HepG2 (cell line): Measurements from ENCODE around the gene DIRAS3. TPM values are rescaled to one million over a fixed set of nuclear protein-coding genes. Genes with fewer than 3 reads are reported as not detected.

ENCODE experiments used
- ATAC-seq: fragments of 200-7000 bp; cut with Tn5 transposase; 3 replicates; pipeline ENCODE4 v1.9.1; 2020; ENCODE audit warnings: mild to moderate bottlenecking, moderate library complexity
- BruUV-seq: library from RNA; stranded (reverse); fragments of 400-500 nt; replicated peaks from 2 replicates; lab custom pipeline; 2021; lab: Mats Ljungman, UMichigan
- CTCF ChIA-PET: fragments of 300-600 bp; formaldehyde crosslinking; extraction: SDS; loops from one replicate; lab custom pipeline; 2021; ENCODE audit warnings: low total read pairs, inconsistent platforms, low intra/inter-chr PET ratio; lab: Yijun Ruan, JAX
- POLR2A ChIA-PET: fragments of 350-600 bp; sonication (Branson Sonifier 250); formaldehyde crosslinking; loops from one replicate; lab custom pipeline; 2020; ENCODE audit warnings: antibody characterized with exemption, inconsistent platforms; lab: Yijun Ruan, JAX
- DNase-seq: peaks from one replicate; pipeline ENCODE4 v3.0.0-alpha.2; 2015; ENCODE audit warnings: low spot score
- FAIRE-seq: peaks from 3 replicates; lab custom pipeline; 2011; peaks lifted over from hg19 to GRCh38; lab: Jason Lieb, UNC
- H2AFZ ChIP-seq: one replicate; pipeline ENCODE4 v1.6.1; 2011; ENCODE audit warnings: low read length, inconsistent platforms
- H3K27ac ChIP-seq: fragments of 300-600 bp; 3 replicates; pipeline ENCODE4 v1.8.0; 2011; ENCODE audit warnings: mixed run types, mild to moderate bottlenecking, mixed read lengths, low read length, inconsistent platforms; ENCODE audit not compliant: insufficient read depth; ENCODE audit errors: extremely low read length
- H3K27me3 ChIP-seq, 2 experiments: fragments of 200-600 bp in 1 of 2; 2 replicates in 1 of 2; 3 replicates in 1 of 2; pipeline versions ENCODE4 v1.6.0 to v1.8.0; 2011; ENCODE audit warnings: low read length in 2 of 2, mild to moderate bottlenecking in 2 of 2, moderate library complexity in 2 of 2, inconsistent platforms in 1 of 2; ENCODE audit not compliant: insufficient read depth in 2 of 2, control insufficient read depth in 1 of 2
- H3K36me3 ChIP-seq, 2 experiments: fragments of 200-600 bp in 1 of 2; replicated peaks in 1 of 2; 2 replicates in 1 of 2; 3 replicates in 1 of 2; pipeline versions ENCODE4 v1.5.1 to v1.8.0; 2011; ENCODE audit warnings: low read length in 2 of 2, inconsistent platforms in 1 of 2; ENCODE audit not compliant: insufficient read depth in 2 of 2, control insufficient read depth in 1 of 2
- H3K4me1 ChIP-seq: 2 replicates; pipeline ENCODE4 v1.5.1; 2012; ENCODE audit warnings: low read length, inconsistent platforms; ENCODE audit not compliant: insufficient read depth
- H3K4me2 ChIP-seq: 2 replicates; pipeline ENCODE4 v1.6.0; 2011; ENCODE audit warnings: low read depth, low read length, inconsistent platforms
- H3K4me3 ChIP-seq, 3 experiments: fragments of 200-600 bp in 1 of 3; sonication (generic), shearing (Covaris generic) in 1 of 3; replicated peaks in 1 of 3; 2 replicates each; pipeline ENCODE4 v1.5.1; 2011 to 2016; ENCODE audit warnings: low read length in 3 of 3, inconsistent platforms in 2 of 3, low read depth in 2 of 3, mild to moderate bottlenecking in 2 of 3, control low read depth in 1 of 3, mixed read lengths in 1 of 3; ENCODE audit not compliant: insufficient read depth in 1 of 3
- H3K79me2 ChIP-seq: one replicate; pipeline ENCODE4 v1.6.1; 2011; ENCODE audit warnings: low read length, inconsistent platforms; ENCODE audit not compliant: insufficient read depth
- H3K9ac ChIP-seq: 2 replicates; pipeline ENCODE4 v1.6.0; 2011; ENCODE audit warnings: mild to moderate bottlenecking, low read depth, low read length, inconsistent platforms; ENCODE audit not compliant: insufficient read depth
- H3K9me3 ChIP-seq: 2 replicates; pipeline ENCODE4 v1.5.1; 2012; ENCODE audit warnings: mild to moderate bottlenecking, low read length
- H4K20me1 ChIP-seq: 2 replicates; pipeline ENCODE4 v1.6.0; 2011; ENCODE audit warnings: inconsistent platforms, mild to moderate bottlenecking, low read length, moderate library complexity; ENCODE audit not compliant: insufficient read depth
- ADNP ChIP-seq: sonication (generic); formaldehyde crosslinking; IDR thresholded peaks from 2 replicates; pipeline ENCODE4 v1.4.0; 2020; ENCODE audit warnings: missing genetic modification reagents
- ASH2L ChIP-seq: fragments of 300-600, 200-600 bp; sonication (generic); IDR thresholded peaks from 2 replicates; pipeline ENCODE4 v1.7.0; 2017; ENCODE audit warnings: low read depth, mild to moderate bottlenecking, moderate library complexity, mixed read lengths, low read length; ENCODE audit not compliant: insufficient read length
- CBX5 ChIP-seq: sonication (generic); formaldehyde crosslinking; IDR thresholded peaks from 2 replicates; pipeline ENCODE4 v1.4.0; 2020; ENCODE audit warnings: missing genetic modification reagents, borderline replicate concordance
- HNRNPUL1 ChIP-seq: fragments of 200-400 bp; formaldehyde crosslinking; IDR thresholded peaks from 2 replicates; pipeline ENCODE4 v1.6.1; 2017; ENCODE audit warnings: low read depth, mild to moderate bottlenecking, low read length, moderate library complexity
- IKZF1 ChIP-seq: fragments of 450-650 bp; IDR thresholded peaks from 2 replicates; pipeline ENCODE4 v1.7.1; 2016
- JDP2 ChIP-seq: sonication (generic); formaldehyde crosslinking; IDR thresholded peaks from 2 replicates; pipeline ENCODE4 v1.8.1; 2022; ENCODE audit warnings: missing genetic modification reagents, borderline replicate concordance
- PCBP1 ChIP-seq: fragments of 200-400 bp; formaldehyde crosslinking; IDR thresholded peaks from 2 replicates; pipeline ENCODE4 v1.6.1; 2017; ENCODE audit warnings: mild to moderate bottlenecking, low read depth, low read length, borderline replicate concordance
- PHF8 ChIP-seq: sonication (generic); formaldehyde crosslinking; IDR thresholded peaks from 2 replicates; pipeline ENCODE4 v1.5.0; 2020; ENCODE audit warnings: missing genetic modification reagents
- TGIF2 ChIP-seq: IDR thresholded peaks from 2 replicates; pipeline ENCODE4 v1.6.1; 2016; ENCODE audit warnings: control low read depth, missing compliant biosample characterization
- ZBTB21 ChIP-seq: sonication (generic); formaldehyde crosslinking; IDR thresholded peaks from 2 replicates; pipeline ENCODE4 v1.4.0; 2020; ENCODE audit warnings: missing genetic modification reagents
- ZFP41 ChIP-seq: sonication (generic); formaldehyde crosslinking; IDR thresholded peaks from 2 replicates; pipeline ENCODE4 v1.4.0; 2020; ENCODE audit warnings: mild to moderate bottlenecking, missing genetic modification reagents, borderline replicate concordance
- ZNF225 ChIP-seq: sonication (generic); formaldehyde crosslinking; IDR thresholded peaks from 2 replicates; pipeline ENCODE4 v1.4.0; 2020; ENCODE audit warnings: mild to moderate bottlenecking, missing genetic modification reagents
- ZNF317 ChIP-seq: sonication (generic); formaldehyde crosslinking; IDR thresholded peaks from 2 replicates; pipeline ENCODE4 v1.5.0; 2020; ENCODE audit warnings: mild to moderate bottlenecking, missing genetic modification reagents
- ZNF468 ChIP-seq: sonication (generic); formaldehyde crosslinking; IDR thresholded peaks from 2 replicates; pipeline ENCODE4 v1.8.0; 2022; ENCODE audit warnings: mild to moderate bottlenecking, moderate library complexity, missing genetic modification reagents
- ZNF672 ChIP-seq: sonication (generic); formaldehyde crosslinking; IDR thresholded peaks from 2 replicates; pipeline ENCODE4 v1.8.1; 2022; ENCODE audit warnings: missing genetic modification reagents
- ZNF773 ChIP-seq: sonication (generic); formaldehyde crosslinking; IDR thresholded peaks from 2 replicates; pipeline ENCODE4 v1.4.0; 2020; ENCODE audit warnings: missing genetic modification reagents, borderline replicate concordance
- ZNF841 ChIP-seq: sonication (generic); formaldehyde crosslinking; IDR thresholded peaks from 2 replicates; pipeline ENCODE4 v1.8.1; 2023; ENCODE audit warnings: missing genetic modification reagents, borderline replicate concordance
- ZSCAN20 ChIP-seq: sonication (generic); formaldehyde crosslinking; IDR thresholded peaks from 2 replicates; pipeline ENCODE4 v1.4.0; 2020; ENCODE audit warnings: missing genetic modification reagents, mild to moderate bottlenecking, borderline replicate concordance
- in situ Hi-C: cut with HindIII; loops from 2 replicates; pipeline ENCODE4 v1.10.0; 2017; ENCODE audit warnings: low pct_unique_long_range_greater_than_20kb; ENCODE audit not compliant: extremely low pct_ligation_motif_present
- intact Hi-C: fragments of 100-400 bp; cut with micrococcal nuclease; formaldehyde crosslinking; loops from one replicate; pipeline ENCODE4 v1.10.0; 2022; ENCODE audit not compliant: unreplicated experiment
- polyA plus RNA-seq, 8 experiments: library from polyadenylated mRNA; depleted of rRNA in 3 of 8; stranded (reverse) in 7 of 8; unstranded in 1 of 8; fragments of >200 nt; fragmentation: Illumina TruSeq in 4 of 8; extraction: Trizol in 4 of 8; gene quantifications; 2 replicates each; pipeline versions ENCODE4 v1.2.1 to v1.2.3, GENCODE V29; 2011 to 2016; ENCODE audit warnings: low read depth in 4 of 8, missing spikeins in 1 of 8, mixed read lengths in 1 of 8; ENCODE audit not compliant: insufficient read depth in 1 of 8
- total RNA-seq, 5 experiments: library from RNA; depleted of rRNA; stranded (reverse); fragments of >200 nt; fragmentation: Illumina TruSeq; extraction: Trizol; gene quantifications; 2 replicates each; pipeline ENCODE4 v1.2.3, GENCODE V29; 2016; ENCODE audit warnings: low read depth in 1 of 5
- TF ChIP-seq, protein P1 (sequence below): IDR thresholded peaks from 2 replicates; pipeline ENCODE4 v1.6.1; 2016; ENCODE audit warnings: mild to moderate bottlenecking, missing biosample characterization, missing genetic modification reagents
- TF ChIP-seq, protein P2 (sequence below): sonication (generic); formaldehyde crosslinking; conservative IDR thresholded peaks from 2 replicates; pipeline ENCODE4 v1.8.1; 2023; ENCODE audit warnings: missing genetic modification reagents

The DIRAS3 gene
- total and polyA plus RNA-seq, 2 of the 13 experiments (the other 11 are each of a cell fraction or from before 2014, with no cell fraction given) = not detected

DNA sequence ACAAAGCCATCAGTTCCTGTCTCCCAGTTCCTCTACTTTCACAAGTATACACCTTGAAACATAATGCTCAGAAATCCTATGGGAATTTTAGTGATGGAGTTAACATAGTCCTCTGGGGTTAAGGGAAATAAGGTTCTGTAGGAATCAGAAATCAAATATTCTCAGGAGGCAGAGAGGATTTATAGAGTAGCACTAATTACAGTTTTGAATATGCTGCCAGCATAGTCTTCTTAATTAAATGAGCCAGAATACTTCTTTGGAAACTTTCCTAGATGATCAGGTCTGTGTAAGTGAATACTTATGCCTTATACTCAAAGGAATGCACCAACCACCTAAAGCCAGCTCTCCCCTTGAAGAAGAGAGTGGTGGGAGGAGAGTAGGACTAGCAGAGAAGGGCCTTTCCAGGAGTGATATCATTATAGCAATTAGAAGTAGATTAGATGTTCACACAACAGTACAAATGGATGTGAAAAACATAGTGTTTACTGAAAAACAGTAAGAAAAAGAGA is 31.4 kb upstream of the DIRAS3 start:
- ChIA-PET POLR2A (no interaction called here), CTCF (no interaction called here)
- in situ Hi-C loops (no loop called here), intact Hi-C loops (no loop called here)
- H4K20me1 ChIP-seq = no peaks in the 10 kb centered on the region
- H3K4me2 ChIP-seq = no peak overlapping the region
- no peaks in the 10 kb centered on the region for H3K9me3 ChIP-seq
- BruUV-seq = no TSS peak
- H3K36me3 ChIP-seq = no peaks in the 10 kb centered on the region
- no peak for DNase-seq
- H3K27me3 ChIP-seq = no peaks in the 10 kb centered on the region
- no peaks in the 10 kb centered on the region for H3K79me2 ChIP-seq
- no peak overlapping the region for H3K27ac ChIP-seq
- H3K4me3 ChIP-seq = no peak overlapping the region
- FAIRE-seq = no peak
- no peaks in the 10 kb centered on the region for H3K4me1 ChIP-seq
- TF ChIP-seq ZNF841 (CRISPR knock-in tag) = no peak
- no peak for TF ChIP-seq HNRNPUL1
- TF ChIP-seq ZNF773 (CRISPR knock-in tag) = no peak
- TF ChIP-seq ZNF225 (CRISPR knock-in tag) = no peak
- TF ChIP-seq PCBP1 = no peak
- TF ChIP-seq TGIF2 = no peak
- TF ChIP-seq IKZF1 = no peak
- TF ChIP-seq CBX5 = no peak
- TF ChIP-seq ZNF672 = no peak
- no peak for TF ChIP-seq PHF8 (CRISPR knock-in tag)
- no peak for TF ChIP-seq JDP2 (CRISPR knock-in tag)
- no peak for TF ChIP-seq ZBTB21 (CRISPR knock-in tag)
- no peak for TF ChIP-seq ZSCAN20 (CRISPR knock-in tag)
- no peak for TF ChIP-seq ASH2L
- TF ChIP-seq ZNF317 (CRISPR knock-in tag) = no peak
- TF ChIP-seq ADNP (CRISPR knock-in tag) = no peak
- TF ChIP-seq, protein P1, sequence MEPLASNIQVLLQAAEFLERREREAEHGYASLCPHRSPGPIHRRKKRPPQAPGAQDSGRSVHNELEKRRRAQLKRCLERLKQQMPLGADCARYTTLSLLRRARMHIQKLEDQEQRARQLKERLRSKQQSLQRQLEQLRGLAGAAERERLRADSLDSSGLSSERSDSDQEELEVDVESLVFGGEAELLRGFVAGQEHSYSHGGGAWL (CRISPR knock-in tag) = no peak
- TF ChIP-seq ZFP41 (CRISPR knock-in tag) = no peak
- TF ChIP-seq, protein P2, sequence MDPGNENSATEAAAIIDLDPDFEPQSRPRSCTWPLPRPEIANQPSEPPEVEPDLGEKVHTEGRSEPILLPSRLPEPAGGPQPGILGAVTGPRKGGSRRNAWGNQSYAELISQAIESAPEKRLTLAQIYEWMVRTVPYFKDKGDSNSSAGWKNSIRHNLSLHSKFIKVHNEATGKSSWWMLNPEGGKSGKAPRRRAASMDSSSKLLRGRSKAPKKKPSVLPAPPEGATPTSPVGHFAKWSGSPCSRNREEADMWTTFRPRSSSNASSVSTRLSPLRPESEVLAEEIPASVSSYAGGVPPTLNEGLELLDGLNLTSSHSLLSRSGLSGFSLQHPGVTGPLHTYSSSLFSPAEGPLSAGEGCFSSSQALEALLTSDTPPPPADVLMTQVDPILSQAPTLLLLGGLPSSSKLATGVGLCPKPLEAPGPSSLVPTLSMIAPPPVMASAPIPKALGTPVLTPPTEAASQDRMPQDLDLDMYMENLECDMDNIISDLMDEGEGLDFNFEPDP (CRISPR knock-in tag) = no peak
- no peak for TF ChIP-seq ZNF468 (CRISPR knock-in tag)
- TF ChIP-seq, all 625 proteins: peak for 0
- H2AFZ ChIP-seq = no peak overlapping the region
- no peak for ATAC-seq
- H3K9ac ChIP-seq = no peak overlapping the region
